Common myeloid progenitor, CD34-positive (primary cell): ENCODE data around the gene TRIOBP.

Experiments used
- CTCF ChIA-PET: fragments of 350-600 bp; sonication (Branson Sonifier 250); formaldehyde crosslinking; loops from one replicate; lab custom pipeline; 2021; ENCODE audit warnings: antibody characterized with exemption; lab: Charles Lee
- POLR2A ChIA-PET: fragments of 350-600 bp; sonication (Branson Sonifier 250); formaldehyde crosslinking; loops from one replicate; lab custom pipeline; 2021; ENCODE audit warnings: antibody characterized with exemption; lab: Charles Lee
- DNase-seq, 3 donors: peaks; one replicate each; pipeline versions ENCODE4 v3.0.0 to v3.0.0-alpha.2; 2013
- H3K27ac ChIP-seq, 2 experiments: 1 replicate in 1 of 2; 2 replicates in 1 of 2; pipeline ENCODE4 v1.7.0; 2013; ENCODE audit warnings: inconsistent platforms in 2 of 2, low read length in 2 of 2, mild to moderate bottlenecking in 2 of 2, low read depth in 1 of 2, moderate library complexity in 1 of 2; ENCODE audit not compliant: severe bottlenecking in 2 of 2, insufficient read depth in 1 of 2, poor library complexity in 1 of 2
- H3K27me3 ChIP-seq, 5 experiments: replicated peaks in 2 of 5; 1 replicate in 3 of 5; 2 replicates in 2 of 5; pipeline versions ENCODE4 v1.6.1 to v1.7.0; 2013; ENCODE audit warnings: low read length in 4 of 5, mild to moderate bottlenecking in 2 of 5, moderate library complexity in 2 of 5, inconsistent platforms in 1 of 5; ENCODE audit not compliant: insufficient read depth in 5 of 5, control insufficient read depth in 4 of 5
- H3K36me3 ChIP-seq, 4 experiments: 1 replicate in 2 of 4; 2 replicates in 2 of 4; pipeline versions ENCODE4 v1.6.1 to v1.7.0; 2013; ENCODE audit warnings: low read length in 3 of 4, control low read depth in 1 of 4, mild to moderate bottlenecking in 1 of 4; ENCODE audit not compliant: control insufficient read depth in 4 of 4, insufficient read depth in 4 of 4
- H3K4me1 ChIP-seq, 4 experiments: 1 replicate in 3 of 4; 2 replicates in 1 of 4; pipeline versions ENCODE4 v1.6.1 to v1.7.1; 2013; ENCODE audit warnings: low read length in 3 of 4, mild to moderate bottlenecking in 3 of 4, control low read depth in 1 of 4, inconsistent platforms in 1 of 4, moderate library complexity in 1 of 4; ENCODE audit not compliant: control insufficient read depth in 4 of 4, insufficient read depth in 4 of 4; ENCODE audit errors: control extremely low read depth in 1 of 4
- H3K4me3 ChIP-seq, 7 experiments: 1 replicate in 4 of 7; 2 replicates in 3 of 7; pipeline versions ENCODE4 v1.5.1 to v1.7.0; 2013; ENCODE audit warnings: mild to moderate bottlenecking in 7 of 7, low read length in 6 of 7, moderate library complexity in 6 of 7, inconsistent platforms in 2 of 7, low read depth in 2 of 7, control low read depth in 1 of 7; ENCODE audit not compliant: insufficient read depth in 4 of 7, control insufficient read depth in 1 of 7; ENCODE audit errors: extremely low read depth in 1 of 7
- H3K9me3 ChIP-seq, 5 experiments: 1 replicate in 4 of 5; 2 replicates in 1 of 5; pipeline versions ENCODE4 v1.6.1 to v1.7.1; 2013; ENCODE audit warnings: low read length in 4 of 5, mild to moderate bottlenecking in 2 of 5, inconsistent platforms in 1 of 5, low read depth in 1 of 5, moderate library complexity in 1 of 5; ENCODE audit not compliant: control insufficient read depth in 4 of 5, insufficient read depth in 2 of 5; ENCODE audit errors: control extremely low read depth in 1 of 5
- WGBS: methylation state at CpG from one replicate; pipeline ENCODE4 v1.1.5; 2013; ENCODE audit not compliant: insufficient coverage; 5-methylcytosine and 5-hydroxymethylcytosine counted together

Gene TRIOBP

GRCh38 chr22:37777122-37777687 lies 80.4 kb downstream of the TRIOBP start:
- no peaks in the 10 kb centered on the region for H3K4me1 ChIP-seq
- H3K4me3 ChIP-seq, result no peak overlapping the region
- H3K36me3 ChIP-seq, result peaks cover 3 to 23% (median 17%) of the 10 kb centered on the region in 4 experiments
- H3K27ac ChIP-seq, result no peak overlapping the region
- no peaks in the 10 kb centered on the region for H3K27me3 ChIP-seq
- ChIA-PET POLR2A (no interaction called here), CTCF (no interaction called here)
- DNase-seq, result no peak
- H3K9me3 ChIP-seq, result no peaks in the 10 kb centered on the region
- 95% methylated on average over 8 of the region's 11 CpGs for WGBS

- ChIA-PET POLR2A (no interaction called here), CTCF (interaction anchor here (0.7 to 1.9 kb wide), 3 partner anchors 17 to 99 kb away, joined by 3 to 6 read pairs (median 3); no protein-coding TSS in a partner anchor)
- DNase-seq, result no peak
- 98% methylated on average over 6 of the region's 10 CpGs for WGBS
- no peak overlapping the region for H3K27ac ChIP-seq
- H3K4me3 ChIP-seq, result no peak overlapping the region
- no peaks in the 10 kb centered on the region for H3K27me3 ChIP-seq
- H3K9me3 ChIP-seq, result no peaks in the 10 kb centered on the region
- peaks cover 0 to 11% (median 7%) of the 10 kb centered on the region in 4 experiments for H3K36me3 ChIP-seq
- H3K4me1 ChIP-seq, result no peaks in the 10 kb centered on the region
Measured at GRCh38 chr22:37778370-37779009, 81.6 kb downstream of the TRIOBP start.

GRCh38 chr22:37781434-37782059 lies 84.7 kb downstream of the TRIOBP start:
- ChIA-PET CTCF (interaction anchor here (0.9 to 1.7 kb wide), 6 partner anchors 10 to 138 kb away, joined by 3 to 5 read pairs (median 4); no protein-coding TSS in a partner anchor), POLR2A (no interaction called here)
- Histone ChIP-seq H3K27me3 (no peaks in the 10 kb centered on the region), H3K4me1 (no peaks in the 10 kb centered on the region), H3K36me3 (no peaks in the 10 kb centered on the region), H3K9me3 (no peaks in the 10 kb centered on the region), H3K27ac (no peak overlapping the region), H3K4me3 (no peak overlapping the region)
- WGBS, result 97% methylated on average over 13 of the region's 13 CpGs
- DNase-seq, result peak in 1 of 3 donors; percentile 21

DNA sequence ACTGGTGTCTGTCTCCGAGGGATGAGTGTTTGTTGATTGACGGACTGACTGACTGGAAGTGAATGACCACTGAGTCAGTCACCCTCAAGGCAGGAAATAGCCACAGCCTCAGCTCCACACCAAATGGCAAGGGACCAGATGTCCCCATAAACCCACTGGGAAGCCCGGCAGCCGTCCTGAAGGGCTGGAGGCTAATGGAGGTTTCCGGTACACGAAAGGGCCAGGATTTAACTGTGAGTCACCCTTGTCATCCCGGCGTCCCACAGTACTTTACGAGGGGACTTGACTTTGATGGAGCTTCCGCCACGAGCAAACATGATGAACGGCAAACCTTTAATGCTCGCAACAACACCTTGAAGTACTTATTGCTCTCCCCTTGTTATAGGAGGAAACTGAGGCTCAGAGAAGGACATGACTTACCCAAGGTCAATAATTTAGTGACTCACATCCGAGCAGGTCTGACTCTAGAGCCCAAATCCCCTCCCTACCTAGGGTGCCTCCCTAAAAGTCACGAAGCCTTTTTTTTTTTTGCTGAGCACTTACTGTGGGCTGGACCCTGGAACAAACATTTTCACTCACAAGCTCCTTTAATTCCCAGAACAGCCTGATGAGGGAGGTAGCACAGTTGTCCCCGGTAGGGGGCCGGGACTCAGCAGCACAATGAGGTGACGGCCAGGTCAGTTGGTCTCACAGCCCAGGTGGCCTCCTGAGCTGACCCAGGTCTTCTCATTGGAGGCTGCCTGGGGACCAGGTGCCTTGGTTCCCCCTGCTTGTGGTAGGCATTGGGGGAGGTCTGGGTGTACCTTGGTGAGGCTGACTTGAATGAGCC lies 85.7 kb downstream of the TRIOBP start:
- Histone ChIP-seq H3K27me3 (no peaks in the 10 kb centered on the region), H3K4me3 (no peak overlapping the region), H3K9me3 (no peaks in the 10 kb centered on the region), H3K4me1 (no peaks in the 10 kb centered on the region), H3K27ac (no peak overlapping the region), H3K36me3 (no peaks in the 10 kb centered on the region)
- 93% methylated on average over 12 of the region's 18 CpGs for WGBS
- DNase-seq, result no peak
- POLR2A ChIA-PET, result no interaction called here
- CTCF ChIA-PET, result interaction anchor here (1.0 to 1.7 kb wide), 4 partner anchors 9 to 159 kb away, joined by 3 to 5 read pairs (median 3); no protein-coding TSS in a partner anchor

- H3K4me1 ChIP-seq, result no peaks in the 10 kb centered on the region
- H3K4me3 ChIP-seq, result no peak overlapping the region
- ChIA-PET POLR2A (no interaction called here), CTCF (interaction anchor here (1.5 kb wide), 1 partner anchor 33 kb away, joined by 3 read pairs; no protein-coding TSS in a partner anchor)
- no peak overlapping the region for H3K27ac ChIP-seq
- no peaks in the 10 kb centered on the region for H3K27me3 ChIP-seq
- 94% methylated on average over 8 of the region's 11 CpGs for WGBS
- DNase-seq, result no peak
- H3K36me3 ChIP-seq, result no peaks in the 10 kb centered on the region
- H3K9me3 ChIP-seq, result no peaks in the 10 kb centered on the region
Measured at GRCh38 chr22:37784829-37785495, 88.1 kb downstream of the TRIOBP start.

- no peaks in the 10 kb centered on the region for H3K27me3 ChIP-seq
- H3K9me3 ChIP-seq, result no peaks in the 10 kb centered on the region
- no peak overlapping the region for H3K27ac ChIP-seq
- no peak overlapping the region for H3K4me3 ChIP-seq
- no peaks in the 10 kb centered on the region for H3K4me1 ChIP-seq
- CTCF ChIA-PET, result no interaction called here
- POLR2A ChIA-PET, result no interaction called here
- H3K36me3 ChIP-seq, result no peaks in the 10 kb centered on the region
- DNase-seq, result no peak
- WGBS, result 71% methylated on average over 2 of the region's 2 CpGs
Measured at GRCh38 chr22:37790234-37790633, 93.4 kb downstream of the TRIOBP start.
